SK-N-SH treated with all-trans-retinoic acid at 6 μM for 48 hours (cell line): ENCODE data around the gene RASSF9.

ENCODE experiments used
- ARNTL ChIP-seq: fragments of 450-650 bp; formaldehyde crosslinking; IDR thresholded peaks from 2 replicates; pipeline ENCODE4 v1.5.0; 2020; ENCODE audit warnings: low read depth, mild to moderate bottlenecking, moderate library complexity, borderline replicate concordance
- RARB ChIP-seq: fragments of 250-450 bp; sonication (Bioruptor Pico); IDR thresholded peaks from 2 replicates; pipeline ENCODE4 v1.8.0; 2021; ENCODE audit warnings: mild to moderate bottlenecking, moderate library complexity
- TCF4 ChIP-seq: fragments of 250-450 bp; sonication (Bioruptor Pico); IDR thresholded peaks from 2 replicates; pipeline ENCODE4 v1.8.0; 2021; ENCODE audit warnings: mild to moderate bottlenecking, moderate library complexity, borderline replicate concordance
- TOX ChIP-seq: fragments of 250-450 bp; sonication (Bioruptor Pico); IDR thresholded peaks from 2 replicates; pipeline ENCODE4 v1.8.0; 2021; ENCODE audit warnings: mild to moderate bottlenecking, moderate library complexity, borderline replicate concordance
- ZC3H10 ChIP-seq: fragments of 250-450 bp; sonication (Bioruptor Pico); IDR thresholded peaks from 2 replicates; pipeline ENCODE4 v1.5.1; 2021; ENCODE audit warnings: mild to moderate bottlenecking, moderate library complexity
- ZFP3 ChIP-seq: fragments of 250-450 bp; sonication (Bioruptor Pico); IDR thresholded peaks from 2 replicates; pipeline ENCODE4 v1.5.0; 2020; ENCODE audit warnings: mild to moderate bottlenecking, moderate library complexity
- ZFP30 ChIP-seq: fragments of 450-650 bp; formaldehyde crosslinking; IDR thresholded peaks from 2 replicates; pipeline ENCODE4 v1.5.0; 2022; ENCODE audit warnings: mild to moderate bottlenecking, moderate library complexity
- ZNF565 ChIP-seq: fragments of 450-650 bp; formaldehyde crosslinking; conservative IDR thresholded peaks from 2 replicates; pipeline ENCODE4 v1.5.0; 2020; ENCODE audit warnings: low read depth, mild to moderate bottlenecking, moderate library complexity
- ZNF8 ChIP-seq: fragments of 450-650 bp; formaldehyde crosslinking; IDR thresholded peaks from 2 replicates; pipeline ENCODE4 v1.5.0; 2020; ENCODE audit warnings: mild to moderate bottlenecking, moderate library complexity
- TF ChIP-seq, protein P1 (sequence below): fragments of 250-450 bp; sonication (Bioruptor Pico); IDR thresholded peaks from 2 replicates; pipeline ENCODE4 v1.5.0; 2020; ENCODE audit warnings: mild to moderate bottlenecking, moderate library complexity
- TF ChIP-seq, protein P2 (sequence below): fragments of 250-450 bp; sonication (Bioruptor Pico); IDR thresholded peaks from 2 replicates; pipeline ENCODE4 v1.5.1; 2020; ENCODE audit warnings: low read depth, mild to moderate bottlenecking, moderate library complexity
- TF ChIP-seq, protein P3 (sequence below): fragments of 250-450 bp; sonication (Bioruptor Pico); IDR thresholded peaks from 2 replicates; pipeline ENCODE4 v1.8.0; 2020; ENCODE audit warnings: mild to moderate bottlenecking, moderate library complexity, borderline replicate concordance

DNA sequence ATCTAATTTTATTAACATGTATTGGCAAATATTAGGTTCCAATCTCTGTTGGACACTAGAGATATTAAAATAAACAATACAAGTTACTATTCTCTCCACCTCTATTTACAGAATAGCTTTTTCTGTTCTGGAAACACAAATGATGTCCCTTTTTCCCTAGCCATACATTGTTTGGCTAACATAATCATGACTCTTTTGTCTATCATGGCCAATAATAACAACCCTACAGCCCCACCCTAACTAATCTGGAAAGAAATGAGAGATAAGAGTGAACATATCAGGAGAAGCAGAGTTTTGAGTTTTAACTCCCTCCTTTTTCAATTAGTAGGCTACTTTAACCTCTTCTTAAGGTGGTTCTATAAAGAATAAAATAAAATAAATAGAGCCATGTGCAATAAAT, 40.2 kb downstream of the RASSF9 start:
- TF ChIP-seq ARNTL (CRISPR knock-in tag) (no peak), ZFP30 (no peak), ZFP3 (CRISPR knock-in tag) (no peak), TOX (CRISPR knock-in tag) (no peak), RARB (CRISPR knock-in tag) (no peak), ZNF565 (no peak), ZNF8 (CRISPR knock-in tag) (no peak), ZC3H10 (CRISPR knock-in tag) (no peak), TCF4 (CRISPR knock-in tag) (no peak)
- TF ChIP-seq, protein P1, sequence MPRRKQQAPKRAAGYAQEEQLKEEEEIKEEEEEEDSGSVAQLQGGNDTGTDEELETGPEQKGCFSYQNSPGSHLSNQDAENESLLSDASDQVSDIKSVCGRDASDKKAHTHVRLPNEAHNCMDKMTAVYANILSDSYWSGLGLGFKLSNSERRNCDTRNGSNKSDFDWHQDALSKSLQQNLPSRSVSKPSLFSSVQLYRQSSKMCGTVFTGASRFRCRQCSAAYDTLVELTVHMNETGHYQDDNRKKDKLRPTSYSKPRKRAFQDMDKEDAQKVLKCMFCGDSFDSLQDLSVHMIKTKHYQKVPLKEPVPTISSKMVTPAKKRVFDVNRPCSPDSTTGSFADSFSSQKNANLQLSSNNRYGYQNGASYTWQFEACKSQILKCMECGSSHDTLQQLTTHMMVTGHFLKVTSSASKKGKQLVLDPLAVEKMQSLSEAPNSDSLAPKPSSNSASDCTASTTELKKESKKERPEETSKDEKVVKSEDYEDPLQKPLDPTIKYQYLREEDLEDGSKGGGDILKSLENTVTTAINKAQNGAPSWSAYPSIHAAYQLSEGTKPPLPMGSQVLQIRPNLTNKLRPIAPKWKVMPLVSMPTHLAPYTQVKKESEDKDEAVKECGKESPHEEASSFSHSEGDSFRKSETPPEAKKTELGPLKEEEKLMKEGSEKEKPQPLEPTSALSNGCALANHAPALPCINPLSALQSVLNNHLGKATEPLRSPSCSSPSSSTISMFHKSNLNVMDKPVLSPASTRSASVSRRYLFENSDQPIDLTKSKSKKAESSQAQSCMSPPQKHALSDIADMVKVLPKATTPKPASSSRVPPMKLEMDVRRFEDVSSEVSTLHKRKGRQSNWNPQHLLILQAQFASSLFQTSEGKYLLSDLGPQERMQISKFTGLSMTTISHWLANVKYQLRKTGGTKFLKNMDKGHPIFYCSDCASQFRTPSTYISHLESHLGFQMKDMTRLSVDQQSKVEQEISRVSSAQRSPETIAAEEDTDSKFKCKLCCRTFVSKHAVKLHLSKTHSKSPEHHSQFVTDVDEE (CRISPR knock-in tag) = no peak
- TF ChIP-seq, protein P2, sequence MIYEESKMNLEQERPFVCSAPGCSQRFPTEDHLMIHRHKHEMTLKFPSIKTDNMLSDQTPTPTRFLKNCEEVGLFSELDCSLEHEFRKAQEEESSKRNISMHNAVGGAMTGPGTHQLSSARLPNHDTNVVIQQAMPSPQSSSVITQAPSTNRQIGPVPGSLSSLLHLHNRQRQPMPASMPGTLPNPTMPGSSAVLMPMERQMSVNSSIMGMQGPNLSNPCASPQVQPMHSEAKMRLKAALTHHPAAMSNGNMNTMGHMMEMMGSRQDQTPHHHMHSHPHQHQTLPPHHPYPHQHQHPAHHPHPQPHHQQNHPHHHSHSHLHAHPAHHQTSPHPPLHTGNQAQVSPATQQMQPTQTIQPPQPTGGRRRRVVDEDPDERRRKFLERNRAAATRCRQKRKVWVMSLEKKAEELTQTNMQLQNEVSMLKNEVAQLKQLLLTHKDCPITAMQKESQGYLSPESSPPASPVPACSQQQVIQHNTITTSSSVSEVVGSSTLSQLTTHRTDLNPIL (CRISPR knock-in tag) = no peak
- TF ChIP-seq, protein P3, sequence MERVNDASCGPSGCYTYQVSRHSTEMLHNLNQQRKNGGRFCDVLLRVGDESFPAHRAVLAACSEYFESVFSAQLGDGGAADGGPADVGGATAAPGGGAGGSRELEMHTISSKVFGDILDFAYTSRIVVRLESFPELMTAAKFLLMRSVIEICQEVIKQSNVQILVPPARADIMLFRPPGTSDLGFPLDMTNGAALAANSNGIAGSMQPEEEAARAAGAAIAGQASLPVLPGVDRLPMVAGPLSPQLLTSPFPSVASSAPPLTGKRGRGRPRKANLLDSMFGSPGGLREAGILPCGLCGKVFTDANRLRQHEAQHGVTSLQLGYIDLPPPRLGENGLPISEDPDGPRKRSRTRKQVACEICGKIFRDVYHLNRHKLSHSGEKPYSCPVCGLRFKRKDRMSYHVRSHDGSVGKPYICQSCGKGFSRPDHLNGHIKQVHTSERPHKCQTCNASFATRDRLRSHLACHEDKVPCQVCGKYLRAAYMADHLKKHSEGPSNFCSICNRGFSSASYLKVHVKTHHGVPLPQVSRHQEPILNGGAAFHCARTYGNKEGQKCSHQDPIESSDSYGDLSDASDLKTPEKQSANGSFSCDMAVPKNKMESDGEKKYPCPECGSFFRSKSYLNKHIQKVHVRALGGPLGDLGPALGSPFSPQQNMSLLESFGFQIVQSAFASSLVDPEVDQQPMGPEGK (CRISPR knock-in tag) = no peak
